DOHH2 (cell line): ENCODE data around the gene DRICH1.

Experiments
- H3F3A ChIP-seq: fragments of 200-600 bp; sonication (generic), shearing (Covaris generic); 2 replicates; pipeline ENCODE4 v1.6.0; 2016; ENCODE audit warnings: antibody characterized with exemption, mild to moderate bottlenecking; ENCODE audit not compliant: control insufficient read depth, insufficient read depth
- H3K27ac ChIP-seq: fragments of 200-600 bp; sonication (generic); 2 replicates; pipeline ENCODE4 v1.5.1; 2014; ENCODE audit warnings: low read depth, mild to moderate bottlenecking, low read length, moderate library complexity
- H3K27me3 ChIP-seq: fragments of 200-600 bp; sonication (generic); 2 replicates; pipeline ENCODE4 v1.6.1; 2014; ENCODE audit warnings: mild to moderate bottlenecking, low read length, mixed read lengths; ENCODE audit not compliant: control insufficient read depth
- H3K36me3 ChIP-seq: fragments of 200-600 bp; sonication (generic); 2 replicates; pipeline ENCODE4 v1.6.1; 2014; ENCODE audit warnings: mild to moderate bottlenecking, low read length, moderate library complexity, mixed read lengths; ENCODE audit not compliant: control insufficient read depth
- H3K4me1 ChIP-seq: fragments of 200-600 bp; sonication (generic); 2 replicates; pipeline ENCODE4 v1.6.1; 2014; ENCODE audit warnings: mild to moderate bottlenecking, low read length, mixed read lengths; ENCODE audit not compliant: control insufficient read depth
- H3K4me2 ChIP-seq: fragments of 200-600 bp; sonication (generic); 2 replicates; pipeline ENCODE4 v1.6.0; 2014; ENCODE audit warnings: mild to moderate bottlenecking, low read length, moderate library complexity
- H3K4me3 ChIP-seq: fragments of 200-600 bp; sonication (generic); 2 replicates; pipeline ENCODE4 v1.5.1; 2014; ENCODE audit warnings: mild to moderate bottlenecking, low read length, mixed read lengths
- H3K79me2 ChIP-seq: fragments of 200-600 bp; sonication (generic); 2 replicates; pipeline ENCODE4 v1.6.1; 2014; ENCODE audit warnings: mild to moderate bottlenecking, low read length, mixed read lengths; ENCODE audit not compliant: control insufficient read depth
- H3K9me2 ChIP-seq: fragments of 200-600 bp; sonication (generic); replicated peaks from 2 replicates; pipeline ENCODE4 v1.6.1; 2014; ENCODE audit warnings: mild to moderate bottlenecking, low read length, mixed read lengths; ENCODE audit not compliant: control insufficient read depth
- H3K9me3 ChIP-seq: fragments of 200-600 bp; sonication (generic); 2 replicates; pipeline ENCODE4 v1.6.1; 2014; ENCODE audit warnings: antibody characterized with exemption, low read length, mixed read lengths; ENCODE audit not compliant: control insufficient read depth, insufficient read depth
- H4K20me1 ChIP-seq: fragments of 200-600 bp; sonication (generic); 2 replicates; pipeline ENCODE4 v1.6.0; 2014; ENCODE audit warnings: low read depth, mild to moderate bottlenecking, antibody characterized with exemption, low read length, moderate library complexity; ENCODE audit not compliant: control insufficient read depth, insufficient read depth
- CTCF ChIP-seq: fragments of 200-600 bp; sonication (generic); IDR thresholded peaks from one replicate; pipeline ENCODE4 v1.5.1; 2014; ENCODE audit warnings: antibody characterized with exemption, mild to moderate bottlenecking, low read depth, low read length; ENCODE audit not compliant: poor library complexity, severe bottlenecking
- EZH2phosphoT487 ChIP-seq: fragments of 200-600 bp; sonication (generic); IDR thresholded peaks from 2 replicates; pipeline ENCODE4 v1.6.1; 2017; ENCODE audit warnings: borderline replicate concordance, mild to moderate bottlenecking, antibody characterized with exemption, low read length, moderate library complexity, mixed read lengths

The DRICH1 gene

GRCh38 chr22:23591201-23591791 lies 40.8 kb downstream of the DRICH1 start:
- Histone ChIP-seq H3K79me2 (no peaks in the 10 kb centered on the region), H3K9me2 (no peaks in the 10 kb centered on the region), H3K27me3 (no peaks in the 10 kb centered on the region; the same call in 1 of the 2 replicates), H3F3A (no peaks in the 10 kb centered on the region), H3K27ac (no peak overlapping the region), H4K20me1 (no peaks in the 10 kb centered on the region), H3K4me3 (no peak overlapping the region), H3K36me3 (no peaks in the 10 kb centered on the region), H3K9me3 (no peaks in the 10 kb centered on the region), H3K4me2 (no peak overlapping the region), H3K4me1 (no peaks in the 10 kb centered on the region)
- peak; percentile 95 for TF ChIP-seq CTCF
- TF ChIP-seq EZH2phosphoT487, result no peak

GRCh38 chr22:23583836-23584235 lies 48.3 kb downstream of the DRICH1 start:
- Histone ChIP-seq H3K9me3 (no peaks in the 10 kb centered on the region), H3K36me3 (no peaks in the 10 kb centered on the region), H3K27me3 (peaks cover 28% of the 10 kb centered on the region), H3F3A (no peaks in the 10 kb centered on the region), H3K4me2 (no peak overlapping the region), H3K79me2 (no peaks in the 10 kb centered on the region), H3K27ac (no peak overlapping the region), H3K4me3 (no peak overlapping the region), H3K4me1 (peaks cover 13% of the 10 kb centered on the region), H3K9me2 (no peaks in the 10 kb centered on the region), H4K20me1 (no peaks in the 10 kb centered on the region)
- TF ChIP-seq CTCF (no peak), EZH2phosphoT487 (no peak)

GRCh38 chr22:23583153-23583552 lies 49.0 kb downstream of the DRICH1 start:
- TF ChIP-seq CTCF (no peak), EZH2phosphoT487 (no peak)
- no peaks in the 10 kb centered on the region for H3K79me2 ChIP-seq
- H3K9me2 ChIP-seq, result no peaks in the 10 kb centered on the region
- H3K27me3 ChIP-seq, result peaks cover 31% of the 10 kb centered on the region
- no peak overlapping the region for H3K4me3 ChIP-seq
- H4K20me1 ChIP-seq, result no peaks in the 10 kb centered on the region
- H3K9me3 ChIP-seq, result no peaks in the 10 kb centered on the region
- no peaks in the 10 kb centered on the region for H3F3A ChIP-seq
- H3K4me2 ChIP-seq, result no peak overlapping the region
- no peaks in the 10 kb centered on the region for H3K36me3 ChIP-seq
- H3K27ac ChIP-seq, result no peak overlapping the region
- peaks cover 13% of the 10 kb centered on the region for H3K4me1 ChIP-seq
